ENCODE results near the gene FER.
"Not testable (repeated sequence)": the region's sequence is repeated elsewhere in the genome, so short reads cannot be mapped to it uniquely, and the experiment has no call there.

FER gene

DNA sequence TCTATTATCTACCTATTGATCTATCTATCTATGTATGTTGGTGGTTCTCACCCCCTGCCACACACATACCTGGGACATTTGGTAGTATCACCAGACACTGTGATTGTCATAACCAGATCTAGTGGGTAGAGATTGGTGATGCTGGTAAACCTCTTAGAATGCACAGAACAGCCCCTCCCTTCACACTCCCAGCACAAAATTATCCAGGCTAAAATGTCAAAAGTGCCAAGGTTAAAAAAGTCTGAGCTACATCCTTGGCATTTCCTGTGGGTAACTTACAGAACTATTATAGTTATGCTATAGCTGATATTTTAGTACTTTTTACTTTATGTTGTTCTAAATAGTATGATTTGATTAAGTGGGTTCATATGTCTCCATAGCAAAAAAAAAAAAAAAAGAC is 151.0 kb downstream of the FER start:
- H2BK5ac ChIP-seq (ENCODE audit: low read depth, low read length, poor library complexity, severe bottlenecking) = no peak overlapping the region
- H3K9ac ChIP-seq (ENCODE audit: low read length) = no peak overlapping the region
- peaks cover 2 to 30% of the 10 kb centered on the region in 2 experiments for H3K36me3 ChIP-seq (ENCODE audit: control insufficient read depth in 1 of 2, insufficient read depth in 2 of 2, low read depth in 1 of 2, low read length in 2 of 2)
- H4K91ac ChIP-seq (ENCODE audit: low read length) = no peak overlapping the region
- H3K18ac ChIP-seq (ENCODE audit: low read depth in 1 of 2, low read length in 2 of 2) = no peak overlapping the region
- no peak overlapping the region for H3K27ac ChIP-seq (ENCODE audit: low read length, poor library complexity, severe bottlenecking)
- H2AK5ac ChIP-seq (ENCODE audit: low read length, severe bottlenecking) = no peak overlapping the region
- H3K27me3 ChIP-seq (ENCODE audit: control insufficient read depth in 1 of 2, insufficient read depth in 1 of 2, low read length in 2 of 2) = no peaks in the 10 kb centered on the region
- H2AFZ ChIP-seq (ENCODE audit: low read depth, low read length) = no peak overlapping the region
- H3K4ac ChIP-seq (ENCODE audit: low read depth in 1 of 2, low read length in 2 of 2) = no peak overlapping the region
- H4K8ac ChIP-seq (ENCODE audit: low read length) = no peak overlapping the region
- no peak overlapping the region for H3K4me3 ChIP-seq (ENCODE audit: insufficient read depth in 1 of 2, low read depth in 1 of 2, low read length in 2 of 2)
- no peak overlapping the region for H2BK15ac ChIP-seq (ENCODE audit: low read depth, poor library complexity, severe bottlenecking)
- no peak overlapping the region for H2BK120ac ChIP-seq (ENCODE audit: low read depth, low read length)
- peaks cover 2% of the 10 kb centered on the region for H3K79me1 ChIP-seq (replicated peaks; ENCODE audit: low read length, poor library complexity, severe bottlenecking)
- no peak overlapping the region for H2BK12ac ChIP-seq (ENCODE audit: low read length in 2 of 2)
- H3K9me3 ChIP-seq (ENCODE audit: control insufficient read depth, low read length) = no peaks in the 10 kb centered on the region
- no peak overlapping the region for H3K4me2 ChIP-seq (ENCODE audit: low read length, poor library complexity, severe bottlenecking)
- H3K23ac ChIP-seq (ENCODE audit: low read length in 2 of 2) = no peak overlapping the region
- no peaks in the 10 kb centered on the region for H3K4me1 ChIP-seq (ENCODE audit: control insufficient read depth, insufficient read depth, low read depth, low read length)
- no peak for DNase-seq
- no peak overlapping the region for H3K14ac ChIP-seq (ENCODE audit: low read length in 2 of 2)

DNA sequence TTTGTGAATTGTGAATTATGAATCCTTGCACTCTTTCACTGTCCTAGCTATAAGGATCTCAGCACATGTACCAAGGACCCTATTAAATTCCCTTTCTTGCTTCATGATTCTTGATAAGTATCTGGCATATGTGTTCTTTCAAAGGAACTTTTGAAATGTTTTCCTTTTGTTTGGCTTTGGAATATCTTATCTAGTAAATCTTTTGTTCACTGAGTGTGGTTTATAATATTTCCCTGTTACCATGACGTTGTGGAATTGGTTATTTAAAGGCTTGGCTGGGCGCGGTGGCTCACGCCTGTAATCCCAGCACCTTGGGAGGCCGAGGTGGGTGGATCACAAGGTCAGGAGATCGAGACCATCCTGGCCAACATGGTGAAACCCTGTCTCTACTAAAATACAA is 151.5 kb downstream of the FER start:
- H4K91ac ChIP-seq (ENCODE audit: low read length); H2BK120ac ChIP-seq (ENCODE audit: low read depth, low read length); H3K18ac ChIP-seq (ENCODE audit: low read depth in 1 of 2, low read length in 2 of 2); H2AFZ ChIP-seq (ENCODE audit: low read depth, low read length); H3K4ac ChIP-seq (ENCODE audit: low read depth in 1 of 2, low read length in 2 of 2); H2BK15ac ChIP-seq (ENCODE audit: low read depth, poor library complexity, severe bottlenecking); H3K4me1 ChIP-seq (ENCODE audit: control insufficient read depth, insufficient read depth, low read depth, low read length); H3K27me3 ChIP-seq (ENCODE audit: control insufficient read depth in 1 of 2, insufficient read depth in 1 of 2, low read length in 2 of 2); H3K79me1 ChIP-seq (replicated peaks; ENCODE audit: low read length, poor library complexity, severe bottlenecking); H3K9ac ChIP-seq (ENCODE audit: low read length); H3K4me3 ChIP-seq (ENCODE audit: insufficient read depth in 1 of 2, low read depth in 1 of 2, low read length in 2 of 2); H3K27ac ChIP-seq (ENCODE audit: low read length, poor library complexity, severe bottlenecking); H3K23ac ChIP-seq (ENCODE audit: low read length in 2 of 2); H2BK12ac ChIP-seq (ENCODE audit: low read length in 2 of 2); H2AK5ac ChIP-seq (ENCODE audit: low read length, severe bottlenecking); H3K4me2 ChIP-seq (ENCODE audit: low read length, poor library complexity, severe bottlenecking); H3K9me3 ChIP-seq (ENCODE audit: control insufficient read depth, low read length); H4K8ac ChIP-seq (ENCODE audit: low read length); H3K14ac ChIP-seq (ENCODE audit: low read length in 2 of 2); H2BK5ac ChIP-seq (ENCODE audit: low read depth, low read length, poor library complexity, severe bottlenecking): not testable (repeated sequence)
- WGBS = 80% methylated on average over 1 of the region's 6 CpGs
- peaks cover 2 to 26% of the 10 kb centered on the region in 2 experiments for H3K36me3 ChIP-seq (ENCODE audit: control insufficient read depth in 1 of 2, insufficient read depth in 2 of 2, low read depth in 1 of 2, low read length in 2 of 2)
- DNase-seq = peak; percentile 4

DNA sequence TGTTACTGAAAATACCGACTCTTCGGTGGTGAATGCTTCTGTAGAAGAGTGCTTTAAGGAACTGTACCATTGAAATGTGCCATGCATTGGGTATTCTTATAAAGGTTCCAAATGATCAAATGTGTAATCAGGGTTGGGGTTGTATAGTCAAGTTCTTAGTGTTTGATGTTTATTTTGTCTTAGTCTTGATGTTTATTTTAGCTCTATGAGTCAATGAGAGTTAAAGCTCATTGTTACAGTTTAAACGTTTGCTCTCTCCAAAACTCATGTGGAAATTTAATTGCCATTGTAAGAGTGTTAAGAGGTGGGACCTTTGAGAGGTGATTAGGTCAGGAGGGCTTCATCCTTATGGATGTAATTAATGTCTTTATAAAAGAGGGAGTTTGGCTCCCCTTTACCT is 153.0 kb downstream of the FER start:
- Histone ChIP-seq H2AFZ (ENCODE audit: low read depth, low read length) (no peak overlapping the region), H2BK15ac (ENCODE audit: low read depth, poor library complexity, severe bottlenecking) (no peak overlapping the region), H2AK5ac (ENCODE audit: low read length, severe bottlenecking) (no peak overlapping the region), H4K8ac (ENCODE audit: low read length) (no peak overlapping the region), H3K4me1 (ENCODE audit: control insufficient read depth, insufficient read depth, low read depth, low read length) (no peaks in the 10 kb centered on the region), H3K4me2 (ENCODE audit: low read length, poor library complexity, severe bottlenecking) (no peak overlapping the region), H3K18ac (ENCODE audit: low read depth in 1 of 2, low read length in 2 of 2) (no peak overlapping the region), H3K79me1 (replicated peaks; ENCODE audit: low read length, poor library complexity, severe bottlenecking) (peaks cover 2% of the 10 kb centered on the region), H3K4ac (ENCODE audit: low read depth in 1 of 2, low read length in 2 of 2) (no peak overlapping the region), H2BK5ac (ENCODE audit: low read depth, low read length, poor library complexity, severe bottlenecking) (no peak overlapping the region), H2BK120ac (ENCODE audit: low read depth, low read length) (no peak overlapping the region), H3K14ac (ENCODE audit: low read length in 2 of 2) (no peak overlapping the region), H3K4me3 (ENCODE audit: insufficient read depth in 1 of 2, low read depth in 1 of 2, low read length in 2 of 2) (no peak overlapping the region), H3K27ac (ENCODE audit: low read length, poor library complexity, severe bottlenecking) (no peak overlapping the region), H2BK12ac (ENCODE audit: low read length in 2 of 2) (no peak overlapping the region), H3K27me3 (ENCODE audit: control insufficient read depth in 1 of 2, insufficient read depth in 1 of 2, low read length in 2 of 2) (no peaks in the 10 kb centered on the region), H4K91ac (ENCODE audit: low read length) (no peak overlapping the region), H3K23ac (ENCODE audit: low read length in 2 of 2) (no peak overlapping the region), H3K36me3 (ENCODE audit: control insufficient read depth in 1 of 2, insufficient read depth in 2 of 2, low read depth in 1 of 2, low read length in 2 of 2) (peaks cover 0 to 21% of the 10 kb centered on the region in 2 experiments), H3K9me3 (ENCODE audit: control insufficient read depth, low read length) (no peaks in the 10 kb centered on the region), H3K9ac (ENCODE audit: low read length) (no peak overlapping the region)
- WGBS = 69% methylated on average over 3 of the region's 3 CpGs
- DNase-seq = peak; percentile 22

DNA sequence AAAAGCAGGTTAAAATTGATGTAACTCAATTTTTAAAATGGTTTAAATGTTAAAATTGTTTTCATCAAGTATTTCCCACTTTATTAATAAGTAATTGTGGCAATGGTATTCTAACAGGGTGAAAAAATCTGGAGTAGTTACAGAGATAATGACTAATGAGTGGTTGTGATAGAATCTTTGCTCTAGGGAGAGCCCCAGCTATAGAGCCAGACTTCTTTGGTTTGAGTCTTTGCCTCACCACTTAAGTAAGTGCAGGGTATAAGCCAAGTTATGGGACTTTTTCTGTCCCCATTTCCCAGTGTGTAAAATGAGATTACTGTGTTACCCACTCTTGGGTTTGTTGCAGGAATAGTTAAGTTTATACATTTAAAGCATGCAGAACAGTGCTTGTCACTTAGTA is 158.1 kb downstream of the FER start:
- Histone ChIP-seq H2AK5ac (ENCODE audit: low read length, severe bottlenecking) (no peak overlapping the region), H3K4ac (ENCODE audit: low read depth in 1 of 2, low read length in 2 of 2) (no peak overlapping the region), H3K4me2 (ENCODE audit: low read length, poor library complexity, severe bottlenecking) (no peak overlapping the region), H3K9ac (ENCODE audit: low read length) (no peak overlapping the region), H2BK12ac (ENCODE audit: low read length in 2 of 2) (no peak overlapping the region), H3K4me3 (ENCODE audit: insufficient read depth in 1 of 2, low read depth in 1 of 2, low read length in 2 of 2) (no peak overlapping the region), H4K91ac (ENCODE audit: low read length) (no peak overlapping the region), H2BK120ac (ENCODE audit: low read depth, low read length) (no peak overlapping the region), H3K4me1 (ENCODE audit: control insufficient read depth, insufficient read depth, low read depth, low read length) (no peaks in the 10 kb centered on the region), H2BK15ac (ENCODE audit: low read depth, poor library complexity, severe bottlenecking) (no peak overlapping the region), H3K27ac (ENCODE audit: low read length, poor library complexity, severe bottlenecking) (no peak overlapping the region), H3K36me3 (ENCODE audit: control insufficient read depth in 1 of 2, insufficient read depth in 2 of 2, low read depth in 1 of 2, low read length in 2 of 2) (peaks cover 0 to 11% of the 10 kb centered on the region in 2 experiments), H3K18ac (ENCODE audit: low read depth in 1 of 2, low read length in 2 of 2) (no peak overlapping the region), H3K79me1 (replicated peaks; ENCODE audit: low read length, poor library complexity, severe bottlenecking) (peaks cover 3% of the 10 kb centered on the region), H3K23ac (ENCODE audit: low read length in 2 of 2) (no peak overlapping the region), H3K9me3 (ENCODE audit: control insufficient read depth, low read length) (peaks cover 3% of the 10 kb centered on the region), H3K14ac (ENCODE audit: low read length in 2 of 2) (no peak overlapping the region), H3K27me3 (ENCODE audit: control insufficient read depth in 1 of 2, insufficient read depth in 1 of 2, low read length in 2 of 2) (no peaks in the 10 kb centered on the region), H4K8ac (ENCODE audit: low read length) (no peak overlapping the region), H2AFZ (ENCODE audit: low read depth, low read length) (no peak overlapping the region), H2BK5ac (ENCODE audit: low read depth, low read length, poor library complexity, severe bottlenecking) (no peak overlapping the region)
- no peak for DNase-seq

Measured in mesenchymal stem cell (in vitro differentiated cells and primary cell).